ENCODE measurements around the gene ARHGAP45. TPM values are rescaled to one million over a fixed set of nuclear protein-coding genes. Genes with fewer than 3 reads are reported as not detected.

The ARHGAP45 gene
- total and polyA plus RNA-seq, 9 of the 15 experiments (the other 6 are each of a cell fraction or from before 2014, with no cell fraction given) = 0.08 to 22.1 (median 4.2) TPM

- no peak for TF ChIP-seq CUX1 (CRISPR knock-in tag; IDR thresholded peaks at IDR 0.05)
- no peak for TF ChIP-seq RNF2 (IDR thresholded peaks at IDR 0.05)
- TF ChIP-seq CBX3 (IDR thresholded peaks at IDR 0.05; ENCODE audit: borderline replicate concordance in 1 of 2, low read length in 2 of 2) = no peak
- no peak for TF ChIP-seq MXD1 (CRISPR knock-in tag; IDR thresholded peaks at IDR 0.05; ENCODE audit: borderline replicate concordance, poor library complexity, severe bottlenecking)
- no peak for TF ChIP-seq SETDB1 (IDR thresholded peaks at IDR 0.05; ENCODE audit: low read length)
- TF ChIP-seq SNIP1 (IDR thresholded peaks at IDR 0.05; ENCODE audit: low read depth) = no peak
- TF ChIP-seq MNT (conservative IDR thresholded peaks at IDR 0.05) = peak in 1 of 2 experiments; percentile 51; a peak in 1 of 4 replicates
- TF ChIP-seq POLR2AphosphoS2 (IDR thresholded peaks at IDR 0.05; ENCODE audit: low read length) = no peak
- no peak for TF ChIP-seq ZBTB2 (IDR thresholded peaks at IDR 0.05)
- TF ChIP-seq MITF (IDR thresholded peaks at IDR 0.05) = no peak
- TF ChIP-seq E2F5 (CRISPR knock-in tag; IDR thresholded peaks at IDR 0.05) = no peak
- peak; percentile 9; the same call in 1 of the 2 replicates for TF ChIP-seq MXI1 (IDR thresholded peaks at IDR 0.05; ENCODE audit: low read depth, low read length)
- peak; percentile 99 for TF ChIP-seq KDM1A (IDR thresholded peaks at IDR 0.05)
- peak; percentile 91 to 98 for TF ChIP-seq RCOR1 (IDR thresholded peaks at IDR 0.05; ENCODE audit: borderline replicate concordance in 1 of 2, low read depth in 2 of 2, low read length in 2 of 2)
These were observed 48.6 kb upstream of the ARHGAP45 start (continued) for GRCh38 chr19:1018393-1018792.
